Activated T-helper 1 cell treated with anti-CD3 and anti-CD28 coated beads, Interleukin-12 subunit alpha, Interleukin-12 subunit beta, Interleukin-2, Interleukin-4 antibody, amounts not matched to agents 30 ng/mL and 10 ng/mL and 1 ng/mL, durations not matched to agents 14 hours and 24 hours and 36 hours (primary cell): ENCODE measurements around the gene F13A1. TPM values are rescaled to one million over a fixed set of nuclear protein-coding genes. Genes with fewer than 3 reads are reported as not detected.

ENCODE experiments used
- DNase-seq: peaks from one replicate; pipeline ENCODE4 v3.0.0; 2021; ENCODE audit warnings: low spot score
- H3K27ac Mint-ChIP-seq: one replicate; pipeline ENCODE4 v1.8.0; 2021; ENCODE audit warnings: mild to moderate bottlenecking, mixed read lengths
- H3K27me3 Mint-ChIP-seq: one replicate; pipeline ENCODE4 v1.8.0; 2022; ENCODE audit warnings: mild to moderate bottlenecking, moderate library complexity, mixed read lengths; ENCODE audit not compliant: insufficient read depth
- H3K36me3 Mint-ChIP-seq: one replicate; pipeline ENCODE4 v1.8.0; 2021; ENCODE audit warnings: low read depth, mixed read lengths
- H3K4me1 Mint-ChIP-seq: one replicate; pipeline ENCODE4 v1.8.0; 2021; ENCODE audit warnings: low read depth, mixed read lengths
- H3K4me3 Mint-ChIP-seq: one replicate; pipeline ENCODE4 v1.8.0; 2021; ENCODE audit warnings: mild to moderate bottlenecking, moderate library complexity, mixed read lengths
- H3K9me3 Mint-ChIP-seq: one replicate; pipeline ENCODE4 v1.8.0; 2021; ENCODE audit warnings: mixed read lengths
- intact Hi-C: fragments of 100-400 bp; cut with micrococcal nuclease; formaldehyde crosslinking; loops from one replicate; pipeline ENCODE4 v1.15.1; 2024
- total RNA-seq: library from RNA; stranded (reverse); gene quantifications from 2 replicates; pipeline ENCODE4 v1.2.3, GENCODE V29; 2022

Gene F13A1
- total RNA-seq, 1 donor from 2014 or later, result not detected

GRCh38 chr6:6225885-6226529, 94.5 kb downstream of the F13A1 start:
- Mint-ChIP-seq H3K4me3 (no peak overlapping the region), H3K9me3 (no peaks in the 10 kb centered on the region), H3K4me1 (no peaks in the 10 kb centered on the region), H3K27me3 (no peaks in the 10 kb centered on the region), H3K27ac (no peak overlapping the region), H3K36me3 (no peaks in the 10 kb centered on the region)
- intact Hi-C loops, result no loop called here
- DNase-seq, result no peak

- Mint-ChIP-seq H3K9me3 (no peaks in the 10 kb centered on the region), H3K27ac (no peak overlapping the region), H3K4me1 (no peaks in the 10 kb centered on the region), H3K36me3 (no peaks in the 10 kb centered on the region), H3K27me3 (no peaks in the 10 kb centered on the region), H3K4me3 (no peak overlapping the region)
- DNase-seq, result no peak
- intact Hi-C loops, result no loop called here
Observed at GRCh38 chr6:6224933-6225486, 95.5 kb downstream of the F13A1 start.

GRCh38 chr6:6221787-6222535, 98.5 kb downstream of the F13A1 start:
- Mint-ChIP-seq H3K4me3 (no peak overlapping the region), H3K9me3 (no peaks in the 10 kb centered on the region), H3K36me3 (no peaks in the 10 kb centered on the region), H3K4me1 (no peaks in the 10 kb centered on the region), H3K27me3 (no peaks in the 10 kb centered on the region), H3K27ac (no peak overlapping the region)
- no peak for DNase-seq
- intact Hi-C loops, result no loop called here

- Mint-ChIP-seq H3K27me3 (no peaks in the 10 kb centered on the region), H3K27ac (no peak overlapping the region), H3K4me3 (no peak overlapping the region), H3K4me1 (no peaks in the 10 kb centered on the region), H3K36me3 (no peaks in the 10 kb centered on the region), H3K9me3 (no peaks in the 10 kb centered on the region)
- no peak for DNase-seq
- intact Hi-C loops, result no loop called here
Observed at GRCh38 chr6:6220718-6221117, 99.7 kb downstream of the F13A1 start.

GRCh38 chr6:6219716-6220115, 100.7 kb downstream of the F13A1 start:
- intact Hi-C loops, result no loop called here
- no peak overlapping the region for H3K4me3 Mint-ChIP-seq
- H3K27me3 Mint-ChIP-seq, result no peaks in the 10 kb centered on the region
- H3K27ac Mint-ChIP-seq, result no peak overlapping the region
- no peaks in the 10 kb centered on the region for H3K9me3 Mint-ChIP-seq
- H3K36me3 Mint-ChIP-seq, result no peaks in the 10 kb centered on the region
- DNase-seq, result no peak
- no peaks in the 10 kb centered on the region for H3K4me1 Mint-ChIP-seq

- Mint-ChIP-seq H3K27ac (no peak overlapping the region), H3K9me3 (no peaks in the 10 kb centered on the region), H3K27me3 (no peaks in the 10 kb centered on the region), H3K36me3 (no peaks in the 10 kb centered on the region), H3K4me1 (no peaks in the 10 kb centered on the region), H3K4me3 (no peak overlapping the region)
- intact Hi-C loops, result no loop called here
- no peak for DNase-seq
Observed at GRCh38 chr6:6218759-6219085, 101.7 kb downstream of the F13A1 start.

- intact Hi-C loops, result no loop called here
- Mint-ChIP-seq H3K27ac (no peak overlapping the region), H3K27me3 (no peaks in the 10 kb centered on the region)
Observed at GRCh38 chr6:6217855-6218758, 102.4 kb downstream of the F13A1 start.

GRCh38 chr6:6210994-6211393, 109.5 kb downstream of the F13A1 start:
- H3K27ac Mint-ChIP-seq, result no peak overlapping the region
- DNase-seq, result no peak
- intact Hi-C loops, result no loop called here

More at GRCh38 chr6:6217855-6218758, 102.4 kb downstream of the F13A1 start:
- no peaks in the 10 kb centered on the region for H3K4me1 Mint-ChIP-seq
- no peak for DNase-seq
- H3K4me3 Mint-ChIP-seq, result no peak overlapping the region
- no peaks in the 10 kb centered on the region for H3K36me3 Mint-ChIP-seq
- no peaks in the 10 kb centered on the region for H3K9me3 Mint-ChIP-seq

GRCh38 chr6:6202886-6203285, 117.6 kb downstream of the F13A1 start:
- H3K27me3 Mint-ChIP-seq, result peaks cover 2% of the 10 kb centered on the region
- H3K4me1 Mint-ChIP-seq, result no peaks in the 10 kb centered on the region
- H3K9me3 Mint-ChIP-seq, result no peaks in the 10 kb centered on the region
- intact Hi-C loops, result no loop called here
- H3K27ac Mint-ChIP-seq, result no peak overlapping the region
- no peak overlapping the region for H3K4me3 Mint-ChIP-seq
- H3K36me3 Mint-ChIP-seq, result no peaks in the 10 kb centered on the region
- DNase-seq, result no peak

More at GRCh38 chr6:6210994-6211393, 109.5 kb downstream of the F13A1 start:
- Mint-ChIP-seq H3K27me3 (peaks cover 1% of the 10 kb centered on the region), H3K4me3 (no peak overlapping the region), H3K36me3 (no peaks in the 10 kb centered on the region), H3K9me3 (no peaks in the 10 kb centered on the region), H3K4me1 (no peaks in the 10 kb centered on the region)

- Mint-ChIP-seq H3K9me3 (no peaks in the 10 kb centered on the region), H3K4me1 (no peaks in the 10 kb centered on the region), H3K4me3 (no peak overlapping the region), H3K36me3 (no peaks in the 10 kb centered on the region), H3K27me3 (peaks cover 2% of the 10 kb centered on the region), H3K27ac (no peak overlapping the region)
- DNase-seq, result no peak
- intact Hi-C loops, result no loop called here
Observed at GRCh38 chr6:6201200-6201599, 119.3 kb downstream of the F13A1 start.

- H3K4me3 Mint-ChIP-seq, result no peak overlapping the region
- DNase-seq, result no peak
- H3K9me3 Mint-ChIP-seq, result no peaks in the 10 kb centered on the region
- no peak overlapping the region for H3K27ac Mint-ChIP-seq
- no peaks in the 10 kb centered on the region for H3K4me1 Mint-ChIP-seq
- H3K27me3 Mint-ChIP-seq, result peaks cover 2% of the 10 kb centered on the region
- H3K36me3 Mint-ChIP-seq, result no peaks in the 10 kb centered on the region
- intact Hi-C loops, result no loop called here
Observed at GRCh38 chr6:6199678-6200077, 120.8 kb downstream of the F13A1 start.

- H3K27me3 Mint-ChIP-seq, result no peaks in the 10 kb centered on the region
- intact Hi-C loops, result no loop called here
- no peaks in the 10 kb centered on the region for H3K9me3 Mint-ChIP-seq
- no peaks in the 10 kb centered on the region for H3K36me3 Mint-ChIP-seq
- H3K27ac Mint-ChIP-seq, result no peak overlapping the region
- DNase-seq, result no peak
- no peaks in the 10 kb centered on the region for H3K4me1 Mint-ChIP-seq
- no peak overlapping the region for H3K4me3 Mint-ChIP-seq
Observed at GRCh38 chr6:6196762-6197161, 123.7 kb downstream of the F13A1 start.

GRCh38 chr6:6195080-6195479, 125.4 kb downstream of the F13A1 start:
- no peak for DNase-seq
- H3K27ac Mint-ChIP-seq, result no peak overlapping the region
- H3K9me3 Mint-ChIP-seq, result peaks cover 4% of the 10 kb centered on the region
- intact Hi-C loops, result no loop called here
- H3K36me3 Mint-ChIP-seq, result no peaks in the 10 kb centered on the region
- no peak overlapping the region for H3K4me3 Mint-ChIP-seq
- H3K4me1 Mint-ChIP-seq, result no peaks in the 10 kb centered on the region
- no peaks in the 10 kb centered on the region for H3K27me3 Mint-ChIP-seq
